ENCODE measurements around the gene LRRFIP2.
A peak's percentile ranks its signal among the peaks of the same experiment; 100 is the strongest.

The LRRFIP2 gene

DNA sequence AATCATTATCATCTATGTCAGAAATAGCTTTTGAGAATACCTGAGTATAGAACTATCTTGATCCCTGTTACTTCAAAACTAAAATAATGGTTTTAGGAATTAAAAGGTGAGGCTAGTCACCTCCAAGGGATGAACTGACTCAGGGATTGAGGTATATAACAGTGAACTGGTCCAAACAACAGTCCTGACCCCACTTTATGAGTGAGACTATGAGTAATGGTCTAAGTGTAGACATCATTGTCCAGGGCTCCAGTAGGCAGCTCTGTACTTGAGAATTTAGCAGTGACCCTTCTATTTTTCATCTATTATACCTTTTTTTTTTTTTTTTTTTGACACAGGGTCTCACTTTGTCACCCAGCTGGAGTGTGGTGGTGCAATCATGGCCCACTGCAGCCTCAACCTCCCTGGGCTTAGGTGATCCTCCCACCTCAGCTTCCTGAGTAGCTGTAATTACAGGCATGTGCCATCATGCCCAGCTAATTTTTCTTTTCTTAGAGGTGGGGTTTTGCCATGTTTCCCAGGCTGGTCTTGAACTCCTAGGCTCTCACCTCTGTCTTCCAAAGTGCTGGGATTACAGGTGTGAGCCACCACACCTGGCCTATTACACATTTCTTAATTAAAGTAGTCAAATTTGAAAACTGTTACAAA, 144.7 kb downstream of the LRRFIP2 start:
- TF ChIP-seq, protein P1, sequence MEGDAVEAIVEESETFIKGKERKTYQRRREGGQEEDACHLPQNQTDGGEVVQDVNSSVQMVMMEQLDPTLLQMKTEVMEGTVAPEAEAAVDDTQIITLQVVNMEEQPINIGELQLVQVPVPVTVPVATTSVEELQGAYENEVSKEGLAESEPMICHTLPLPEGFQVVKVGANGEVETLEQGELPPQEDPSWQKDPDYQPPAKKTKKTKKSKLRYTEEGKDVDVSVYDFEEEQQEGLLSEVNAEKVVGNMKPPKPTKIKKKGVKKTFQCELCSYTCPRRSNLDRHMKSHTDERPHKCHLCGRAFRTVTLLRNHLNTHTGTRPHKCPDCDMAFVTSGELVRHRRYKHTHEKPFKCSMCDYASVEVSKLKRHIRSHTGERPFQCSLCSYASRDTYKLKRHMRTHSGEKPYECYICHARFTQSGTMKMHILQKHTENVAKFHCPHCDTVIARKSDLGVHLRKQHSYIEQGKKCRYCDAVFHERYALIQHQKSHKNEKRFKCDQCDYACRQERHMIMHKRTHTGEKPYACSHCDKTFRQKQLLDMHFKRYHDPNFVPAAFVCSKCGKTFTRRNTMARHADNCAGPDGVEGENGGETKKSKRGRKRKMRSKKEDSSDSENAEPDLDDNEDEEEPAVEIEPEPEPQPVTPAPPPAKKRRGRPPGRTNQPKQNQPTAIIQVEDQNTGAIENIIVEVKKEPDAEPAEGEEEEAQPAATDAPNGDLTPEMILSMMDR (IDR thresholded peaks at IDR 0.05; ENCODE audit: insufficient read depth, low read depth, low read length, missing control alignments), result no peak
- no peak for DNase-seq (ENCODE audit: low read depth)
- H3K4me3 ChIP-seq (ENCODE audit: low read depth, low read length), result no peak overlapping the region

DNA sequence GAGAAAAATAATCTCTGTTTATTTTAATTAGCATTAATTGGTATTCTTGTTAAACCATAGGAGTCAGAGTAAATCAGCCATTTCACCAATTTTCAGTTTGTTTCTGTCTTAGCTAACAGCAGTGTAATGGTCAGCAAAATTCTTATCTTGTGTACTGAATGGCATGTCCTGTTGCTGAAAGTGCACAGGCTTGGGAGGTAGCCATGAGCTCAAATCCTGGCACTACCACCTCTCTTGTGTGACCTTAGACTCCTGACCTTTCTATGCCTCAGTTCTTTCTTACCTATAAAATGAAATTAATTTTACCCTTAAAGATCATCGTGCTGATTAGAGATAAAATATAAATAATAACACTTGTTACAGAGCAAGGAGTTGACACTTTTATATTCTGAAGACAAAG, 145.3 kb downstream of the LRRFIP2 start:
- H3K4me3 ChIP-seq (ENCODE audit: low read depth, low read length), result no peak overlapping the region
- DNase-seq (ENCODE audit: low read depth), result no peak
- TF ChIP-seq, protein P1 (IDR thresholded peaks at IDR 0.05; ENCODE audit: insufficient read depth, low read depth, low read length, missing control alignments), result no peak

GRCh38 chr3:37028329-37028728, 146.1 kb downstream of the LRRFIP2 start:
- H3K4me3 ChIP-seq (ENCODE audit: low read depth, low read length), result no peak overlapping the region
- TF ChIP-seq, protein P1 (IDR thresholded peaks at IDR 0.05; ENCODE audit: insufficient read depth, low read depth, low read length, missing control alignments), result no peak
- DNase-seq (ENCODE audit: low read depth), result no peak

DNA sequence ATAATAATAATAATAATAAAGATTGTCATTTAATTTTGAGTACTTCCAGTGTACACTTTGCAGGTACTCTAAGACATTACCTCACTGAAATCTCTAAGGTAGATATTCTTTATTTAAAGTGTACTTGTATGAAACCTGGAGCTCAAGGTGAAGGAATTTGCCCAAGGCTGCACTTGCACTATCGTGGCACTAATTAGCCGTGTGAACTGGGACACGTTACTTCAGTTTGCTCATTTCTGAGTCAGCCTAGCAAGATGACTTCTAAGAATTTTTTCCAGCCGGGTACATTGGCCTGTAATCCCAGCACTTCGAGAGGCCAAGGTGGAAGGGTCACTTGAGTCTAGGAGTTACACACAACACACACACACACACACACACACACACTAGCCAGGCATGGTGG, 147.5 kb downstream of the LRRFIP2 start:
- H3K4me3 ChIP-seq (ENCODE audit: low read depth, low read length), result no peak overlapping the region
- TF ChIP-seq, protein P1 (IDR thresholded peaks at IDR 0.05; ENCODE audit: insufficient read depth, low read depth, low read length, missing control alignments), result no peak
- no peak for DNase-seq (ENCODE audit: low read depth)

GRCh38 chr3:37025561-37026335, 148.6 kb downstream of the LRRFIP2 start:
- DNase-seq (ENCODE audit: low read depth), result no peak
- no peak overlapping the region for H3K4me3 ChIP-seq (ENCODE audit: low read depth, low read length)
- TF ChIP-seq, protein P1 (IDR thresholded peaks at IDR 0.05; ENCODE audit: insufficient read depth, low read depth, low read length, missing control alignments), result no peak

DNA sequence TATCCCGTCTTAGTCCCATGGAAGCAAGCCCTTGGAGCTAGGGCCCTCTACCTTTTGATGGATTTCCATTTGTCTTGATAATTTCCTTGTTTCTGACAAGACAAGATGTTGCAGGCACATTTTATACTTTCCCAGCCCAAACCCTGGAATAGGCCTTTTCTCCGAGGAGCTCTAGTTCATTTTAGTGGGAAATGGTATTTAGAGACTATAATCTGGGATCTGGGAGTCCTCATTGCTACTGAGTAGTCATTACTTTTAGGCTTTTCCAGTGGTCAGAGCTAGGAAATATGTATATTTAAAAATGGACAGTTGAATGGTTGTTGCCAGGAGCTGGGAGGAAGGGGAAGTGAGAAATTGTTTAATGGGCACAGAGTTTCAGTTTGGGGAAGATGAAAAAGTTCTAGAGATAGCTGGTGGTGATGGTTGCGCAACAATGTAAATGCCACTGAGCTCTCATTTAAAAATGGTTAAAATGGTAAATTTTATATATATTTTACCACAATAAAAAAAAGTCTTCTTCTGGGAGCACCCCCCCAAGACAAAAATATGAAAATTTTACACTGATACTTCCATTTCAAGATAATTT, 149.5 kb downstream of the LRRFIP2 start:
- peak; percentile 20 for DNase-seq (ENCODE audit: low read depth)
- H3K4me3 ChIP-seq (ENCODE audit: low read depth, low read length), result no peak overlapping the region
- TF ChIP-seq, protein P1 (IDR thresholded peaks at IDR 0.05; ENCODE audit: insufficient read depth, low read depth, low read length, missing control alignments), result no peak

All from GM12865 (cell line).